ENCODE measurements around the gene FAM234A. TPM values are rescaled to one million over a fixed set of nuclear protein-coding genes. Genes with fewer than 3 reads are reported as not detected.
"Not testable (repeated sequence)": the region's sequence is repeated elsewhere in the genome, so short reads cannot be mapped to it uniquely, and the experiment has no call there.

The FAM234A gene
- total RNA-seq, 1 experiment from 2014 or later, result 72.4 TPM

DNA sequence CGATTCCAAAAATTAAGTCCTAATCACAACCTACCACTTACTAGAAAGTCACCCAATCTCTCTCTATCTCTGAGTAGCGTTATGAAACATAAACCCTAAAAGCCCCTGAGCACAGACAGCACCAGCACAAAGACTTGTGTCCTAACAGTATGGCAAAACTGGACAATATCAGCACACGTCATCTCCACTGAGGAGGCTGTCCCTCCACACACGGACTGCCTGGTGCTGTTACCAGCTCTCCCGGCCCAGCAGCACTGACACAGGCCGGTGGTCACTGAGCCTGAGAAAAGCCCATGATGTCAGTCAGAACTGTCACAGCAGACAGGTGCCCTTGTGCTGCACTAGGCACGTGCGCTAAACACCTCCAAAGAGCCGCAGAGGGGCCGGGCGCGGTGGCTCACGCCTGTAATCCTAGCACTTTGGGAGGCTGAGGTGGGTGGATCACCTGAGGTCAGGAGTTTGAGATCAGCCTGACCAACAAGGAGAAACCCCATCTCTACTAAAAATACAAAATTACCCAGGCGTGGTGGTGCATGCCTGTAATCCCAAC is 22.9 kb upstream of the FAM234A start:
- BruUV-seq (replicated peaks); H3K4me3 ChIP-seq (ENCODE audit: low read depth, low read length, poor library complexity, severe bottlenecking); intact Hi-C loops (cut with micrococcal nuclease; ENCODE audit: unreplicated experiment); H3K4me1 ChIP-seq (ENCODE audit: insufficient read depth, low read length, poor library complexity, severe bottlenecking); DNase-seq (ENCODE audit: low spot score); H3K27ac ChIP-seq (ENCODE audit: low read depth, low read length, poor library complexity, severe bottlenecking); POLR2A ChIA-PET (ENCODE audit: low non-redundant PET); H3K9me3 ChIP-seq (ENCODE audit: low read depth, low read length, poor library complexity, severe bottlenecking); CTCF ChIA-PET; H3K27me3 ChIP-seq (replicated peaks; ENCODE audit: insufficient read depth, low read depth, low read length, poor library complexity): not testable (repeated sequence)
- peaks cover 83% of the 10 kb centered on the region for H3K36me3 ChIP-seq (ENCODE audit: insufficient read depth, low read length, poor library complexity, severe bottlenecking)

DNA sequence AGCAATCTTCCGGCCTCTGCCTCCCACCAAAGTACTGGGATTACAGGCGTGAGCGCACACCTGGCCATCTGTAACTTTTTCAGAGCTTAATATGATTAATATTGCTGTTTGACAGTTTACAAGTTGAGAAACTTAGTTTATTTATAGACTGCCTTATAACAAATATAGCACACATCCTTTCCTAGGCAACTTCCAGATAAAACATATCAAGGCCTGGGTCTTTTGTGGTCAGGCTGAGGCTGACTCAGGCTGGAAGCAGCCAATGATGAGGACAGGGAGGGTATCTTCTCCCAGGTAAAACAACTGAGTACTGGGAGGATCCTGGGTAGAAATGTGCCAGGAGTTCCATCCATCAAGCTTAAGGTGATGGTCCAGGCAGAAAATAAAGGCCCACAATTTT is 21.6 kb upstream of the FAM234A start:
- TF ChIP-seq, protein P1, sequence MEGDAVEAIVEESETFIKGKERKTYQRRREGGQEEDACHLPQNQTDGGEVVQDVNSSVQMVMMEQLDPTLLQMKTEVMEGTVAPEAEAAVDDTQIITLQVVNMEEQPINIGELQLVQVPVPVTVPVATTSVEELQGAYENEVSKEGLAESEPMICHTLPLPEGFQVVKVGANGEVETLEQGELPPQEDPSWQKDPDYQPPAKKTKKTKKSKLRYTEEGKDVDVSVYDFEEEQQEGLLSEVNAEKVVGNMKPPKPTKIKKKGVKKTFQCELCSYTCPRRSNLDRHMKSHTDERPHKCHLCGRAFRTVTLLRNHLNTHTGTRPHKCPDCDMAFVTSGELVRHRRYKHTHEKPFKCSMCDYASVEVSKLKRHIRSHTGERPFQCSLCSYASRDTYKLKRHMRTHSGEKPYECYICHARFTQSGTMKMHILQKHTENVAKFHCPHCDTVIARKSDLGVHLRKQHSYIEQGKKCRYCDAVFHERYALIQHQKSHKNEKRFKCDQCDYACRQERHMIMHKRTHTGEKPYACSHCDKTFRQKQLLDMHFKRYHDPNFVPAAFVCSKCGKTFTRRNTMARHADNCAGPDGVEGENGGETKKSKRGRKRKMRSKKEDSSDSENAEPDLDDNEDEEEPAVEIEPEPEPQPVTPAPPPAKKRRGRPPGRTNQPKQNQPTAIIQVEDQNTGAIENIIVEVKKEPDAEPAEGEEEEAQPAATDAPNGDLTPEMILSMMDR (conservative IDR thresholded peaks at IDR 0.05; ENCODE audit: low read depth, low read length), result no peak
- TF ChIP-seq EZH2 (IDR thresholded peaks at IDR 0.05; ENCODE audit: borderline replicate concordance, low read depth, low read length, poor library complexity, severe bottlenecking), result no peak
- intact Hi-C loops (cut with micrococcal nuclease; ENCODE audit: unreplicated experiment), result no loop called here
- ChIA-PET POLR2A (ENCODE audit: low non-redundant PET) (no interaction called here), CTCF (no interaction called here)
- H3K4me3 ChIP-seq (ENCODE audit: low read depth, low read length, poor library complexity, severe bottlenecking), result no peak overlapping the region
- BruUV-seq (replicated peaks), result no TSS peak
- no peak overlapping the region for H3K27ac ChIP-seq (ENCODE audit: low read depth, low read length, poor library complexity, severe bottlenecking)
- H3K4me1 ChIP-seq (ENCODE audit: insufficient read depth, low read length, poor library complexity, severe bottlenecking), result no peaks in the 10 kb centered on the region
- peaks cover 81% of the 10 kb centered on the region for H3K36me3 ChIP-seq (ENCODE audit: insufficient read depth, low read length, poor library complexity, severe bottlenecking)
- H3K27me3 ChIP-seq (replicated peaks; ENCODE audit: insufficient read depth, low read depth, low read length, poor library complexity), result no peaks in the 10 kb centered on the region
- H3K9me3 ChIP-seq (ENCODE audit: low read depth, low read length, poor library complexity, severe bottlenecking), result no peaks in the 10 kb centered on the region
- no peak for DNase-seq (ENCODE audit: low spot score)

DNA sequence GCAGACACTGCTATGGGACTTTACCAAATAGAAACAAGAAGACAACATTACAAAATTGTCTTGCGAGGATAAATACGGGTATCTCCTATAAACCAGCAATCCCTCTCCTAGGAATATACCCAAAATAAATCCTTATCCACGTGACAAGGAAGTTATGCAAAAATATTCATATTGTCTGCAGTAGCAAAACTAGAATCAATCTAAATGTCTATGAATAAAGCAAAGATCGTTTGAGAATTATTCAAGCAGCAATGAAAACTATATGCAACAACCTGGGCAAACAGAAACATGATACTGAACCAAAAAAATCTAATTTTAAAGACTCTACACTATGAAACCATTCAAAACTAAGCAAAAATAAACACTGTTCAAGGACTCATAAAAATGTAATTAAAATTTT is 14.6 kb upstream of the FAM234A start:
- DNase-seq (ENCODE audit: low spot score), result no peak
- BruUV-seq (replicated peaks), result TSS peak; percentile 3
- intact Hi-C loops (cut with micrococcal nuclease; ENCODE audit: unreplicated experiment), result no loop called here
- H3K4me1 ChIP-seq (ENCODE audit: insufficient read depth, low read length, poor library complexity, severe bottlenecking), result no peaks in the 10 kb centered on the region
- no peak overlapping the region for H3K4me3 ChIP-seq (ENCODE audit: low read depth, low read length, poor library complexity, severe bottlenecking)
- no peaks in the 10 kb centered on the region for H3K9me3 ChIP-seq (ENCODE audit: low read depth, low read length, poor library complexity, severe bottlenecking)
- no peak overlapping the region for H3K27ac ChIP-seq (ENCODE audit: low read depth, low read length, poor library complexity, severe bottlenecking)
- CTCF ChIA-PET, result no interaction called here
- H3K27me3 ChIP-seq (replicated peaks; ENCODE audit: insufficient read depth, low read depth, low read length, poor library complexity), result no peaks in the 10 kb centered on the region
- POLR2A ChIA-PET (ENCODE audit: low non-redundant PET), result no interaction called here
- TF ChIP-seq, protein P1 (conservative IDR thresholded peaks at IDR 0.05; ENCODE audit: low read depth, low read length), result no peak
- TF ChIP-seq EZH2 (IDR thresholded peaks at IDR 0.05; ENCODE audit: borderline replicate concordance, low read depth, low read length, poor library complexity, severe bottlenecking), result no peak
- H3K36me3 ChIP-seq (ENCODE audit: insufficient read depth, low read length, poor library complexity, severe bottlenecking), result peaks cover 83% of the 10 kb centered on the region

Data from A673 (cell line).